Left ventricle myocardium inferior (tissue), 1 donor: Measurements from ENCODE around the gene SULT1A3. TPM values are rescaled to one million over a fixed set of nuclear protein-coding genes. Genes with fewer than 3 reads are reported as not detected.
"Not testable (repeated sequence)": the region's sequence is repeated elsewhere in the genome, so short reads cannot be mapped to it uniquely, and the experiment has no call there.

Source experiments
- DNase-seq: peaks from one replicate; pipeline ENCODE4 v3.0.0-alpha.2; 2020
- H3K27ac ChIP-seq: fragments of 200-600 bp; replicated peaks from 2 replicates; pipeline ENCODE4 v1.8.0; 2021
- H3K27me3 ChIP-seq: fragments of 200-600 bp; 2 replicates; pipeline ENCODE4 v1.8.0; 2021; ENCODE audit warnings: low read depth
- H3K36me3 ChIP-seq: fragments of 200-600 bp; 2 replicates; pipeline ENCODE4 v1.8.0; 2021
- H3K4me1 ChIP-seq: fragments of 200-600 bp; 2 replicates; pipeline ENCODE4 v1.8.0; 2021
- H3K4me3 ChIP-seq: fragments of 200-600 bp; 2 replicates; pipeline ENCODE4 v1.8.0; 2021; ENCODE audit warnings: mild to moderate bottlenecking, moderate library complexity
- H3K9me3 ChIP-seq: fragments of 200-600 bp; replicated peaks from 2 replicates; pipeline ENCODE4 v1.8.0; 2021
- intact Hi-C: fragments of 100-400 bp; cut with micrococcal nuclease; formaldehyde crosslinking; loops from one replicate; pipeline ENCODE4 v1.11.0; 2022
- total RNA-seq: library from RNA; stranded (reverse); fragmentation: NEBNext Ultra II Directional; extraction: Animal tissue kit (Norgen Biotek cat#: 25700); gene quantifications from one replicate; pipeline ENCODE4 v1.2.1, GENCODE V29; 2021
- TF ChIP-seq, protein P1 (sequence below): fragments of 200-600 bp; IDR thresholded peaks from 2 replicates; pipeline ENCODE4 v1.8.0; 2021; ENCODE audit warnings: antibody characterized with exemption, mild to moderate bottlenecking, borderline replicate concordance
- donor health status: DM: no; HTN: yes; CAD: no; lungs with severe emphysema.

SULT1A3 gene
- total RNA-seq, 1 donor from 2014 or later: 9.9 TPM

DNA sequence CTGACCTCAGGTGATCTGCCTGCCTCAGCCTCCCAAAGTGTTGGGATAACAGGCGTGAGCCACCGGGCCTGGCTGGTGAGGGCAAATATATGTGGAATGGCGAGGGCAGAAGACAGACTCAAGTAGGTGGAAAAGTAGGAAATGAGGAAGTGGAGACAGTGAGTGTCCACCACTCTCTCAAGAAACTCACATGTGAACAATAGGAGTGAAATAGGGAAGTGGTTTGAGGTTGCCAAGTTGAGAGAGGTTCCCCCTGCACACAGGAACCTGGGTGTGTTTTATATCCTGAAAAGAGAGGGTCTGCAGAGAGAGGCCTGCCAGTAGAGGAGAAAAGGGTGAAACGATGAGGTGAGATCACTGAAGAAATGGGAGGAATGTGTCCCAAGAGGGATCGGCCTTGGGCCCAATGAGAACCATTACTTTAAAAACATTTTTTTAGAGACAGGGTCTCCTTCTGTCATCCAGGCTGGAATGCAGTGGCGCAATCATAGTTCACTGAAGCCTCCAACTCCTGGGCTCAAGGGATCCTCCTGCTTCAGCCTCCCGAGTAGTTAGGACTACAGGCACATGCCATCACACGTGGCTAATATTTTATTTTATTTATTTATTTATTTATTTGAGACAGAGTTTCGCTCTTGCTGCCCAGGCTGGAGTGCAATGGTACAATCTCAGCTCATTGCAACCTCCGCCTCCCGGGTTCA lies 32.7 kb upstream of the SULT1A3 start:
- DNase-seq: no peak
- no peaks in the 10 kb centered on the region for H3K36me3 ChIP-seq
- no peaks in the 10 kb centered on the region for H3K4me1 ChIP-seq
- H3K4me3 ChIP-seq: no peak overlapping the region
- intact Hi-C loops: no loop called here
- no peak overlapping the region for H3K27ac ChIP-seq
- H3K9me3 ChIP-seq: no peaks in the 10 kb centered on the region
- H3K27me3 ChIP-seq: no peaks in the 10 kb centered on the region
- TF ChIP-seq, protein P1, sequence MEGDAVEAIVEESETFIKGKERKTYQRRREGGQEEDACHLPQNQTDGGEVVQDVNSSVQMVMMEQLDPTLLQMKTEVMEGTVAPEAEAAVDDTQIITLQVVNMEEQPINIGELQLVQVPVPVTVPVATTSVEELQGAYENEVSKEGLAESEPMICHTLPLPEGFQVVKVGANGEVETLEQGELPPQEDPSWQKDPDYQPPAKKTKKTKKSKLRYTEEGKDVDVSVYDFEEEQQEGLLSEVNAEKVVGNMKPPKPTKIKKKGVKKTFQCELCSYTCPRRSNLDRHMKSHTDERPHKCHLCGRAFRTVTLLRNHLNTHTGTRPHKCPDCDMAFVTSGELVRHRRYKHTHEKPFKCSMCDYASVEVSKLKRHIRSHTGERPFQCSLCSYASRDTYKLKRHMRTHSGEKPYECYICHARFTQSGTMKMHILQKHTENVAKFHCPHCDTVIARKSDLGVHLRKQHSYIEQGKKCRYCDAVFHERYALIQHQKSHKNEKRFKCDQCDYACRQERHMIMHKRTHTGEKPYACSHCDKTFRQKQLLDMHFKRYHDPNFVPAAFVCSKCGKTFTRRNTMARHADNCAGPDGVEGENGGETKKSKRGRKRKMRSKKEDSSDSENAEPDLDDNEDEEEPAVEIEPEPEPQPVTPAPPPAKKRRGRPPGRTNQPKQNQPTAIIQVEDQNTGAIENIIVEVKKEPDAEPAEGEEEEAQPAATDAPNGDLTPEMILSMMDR: no peak

DNA sequence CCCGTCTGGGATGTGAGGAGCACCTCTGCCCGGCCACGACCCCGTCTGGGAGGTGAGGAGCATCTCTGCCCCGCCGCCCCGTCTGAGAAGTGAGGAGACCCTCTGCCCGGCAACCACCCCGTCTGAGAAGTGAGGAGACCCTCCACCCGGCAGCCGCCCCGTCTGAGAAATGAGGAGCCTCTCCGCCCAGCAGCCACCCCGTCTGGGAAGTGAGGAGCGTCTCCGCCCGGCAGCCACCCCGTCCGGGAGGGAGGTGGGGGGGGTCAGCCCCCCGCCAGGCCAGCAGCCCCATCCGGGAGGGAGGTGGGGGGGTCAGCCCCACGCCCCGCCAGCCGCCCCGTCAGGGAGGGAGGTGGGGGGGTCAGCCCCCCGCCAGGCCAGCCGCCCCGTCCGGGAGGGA lies 30.3 kb upstream of the SULT1A3 start:
- H3K27ac ChIP-seq, H3K4me3 ChIP-seq, H3K36me3 ChIP-seq, H3K4me1 ChIP-seq, H3K9me3 ChIP-seq, intact Hi-C loops, H3K27me3 ChIP-seq, DNase-seq: not testable (repeated sequence)

DNA sequence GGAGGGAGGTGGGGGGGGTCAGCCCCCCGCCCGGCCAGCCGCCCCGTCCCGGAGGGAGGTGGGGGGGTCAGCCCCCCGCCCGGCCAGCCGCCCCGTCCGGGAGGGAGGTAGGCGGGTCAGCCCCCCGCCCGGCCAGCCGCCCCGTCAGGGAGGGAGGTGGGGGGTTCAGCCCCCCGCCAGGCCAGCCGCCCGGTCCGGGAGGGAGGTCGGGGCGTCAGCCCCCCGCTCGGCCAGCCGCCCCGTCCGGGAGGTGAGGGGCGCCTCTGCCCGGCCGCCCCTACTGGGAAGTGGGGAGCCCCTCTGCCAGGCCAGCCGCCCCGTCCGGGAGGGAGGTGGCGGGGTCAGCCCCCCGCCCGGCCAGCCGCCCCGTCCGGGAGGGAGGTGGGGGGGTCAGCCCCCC lies 29.6 kb upstream of the SULT1A3 start:
- H3K27ac ChIP-seq, H3K9me3 ChIP-seq, H3K36me3 ChIP-seq, DNase-seq, intact Hi-C loops, H3K4me1 ChIP-seq, H3K4me3 ChIP-seq, H3K27me3 ChIP-seq: not testable (repeated sequence)

DNA sequence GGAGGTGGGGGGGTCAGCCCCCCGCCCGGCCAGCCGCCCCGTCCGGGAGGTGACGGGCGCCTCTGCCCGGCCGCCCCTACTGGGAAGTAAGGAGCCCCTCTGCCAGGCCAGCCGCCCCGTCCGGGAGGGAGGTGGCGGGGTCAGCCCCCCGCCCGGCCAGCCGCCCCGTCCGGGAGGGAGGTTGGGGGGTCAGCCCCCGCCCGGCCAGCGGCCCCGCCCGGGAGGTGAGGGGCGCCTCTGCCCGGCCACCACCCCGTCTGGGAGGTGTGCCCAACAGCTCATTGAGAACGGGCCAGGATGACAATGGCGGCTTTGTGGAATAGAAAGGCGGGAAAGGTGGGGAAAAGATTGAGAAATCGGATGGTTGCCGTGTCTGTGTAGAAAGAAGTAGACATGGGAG lies 28.9 kb upstream of the SULT1A3 start:
- intact Hi-C loops, H3K27me3 ChIP-seq, H3K4me1 ChIP-seq, H3K9me3 ChIP-seq, DNase-seq, H3K27ac ChIP-seq, H3K36me3 ChIP-seq, H3K4me3 ChIP-seq: not testable (repeated sequence)

DNA sequence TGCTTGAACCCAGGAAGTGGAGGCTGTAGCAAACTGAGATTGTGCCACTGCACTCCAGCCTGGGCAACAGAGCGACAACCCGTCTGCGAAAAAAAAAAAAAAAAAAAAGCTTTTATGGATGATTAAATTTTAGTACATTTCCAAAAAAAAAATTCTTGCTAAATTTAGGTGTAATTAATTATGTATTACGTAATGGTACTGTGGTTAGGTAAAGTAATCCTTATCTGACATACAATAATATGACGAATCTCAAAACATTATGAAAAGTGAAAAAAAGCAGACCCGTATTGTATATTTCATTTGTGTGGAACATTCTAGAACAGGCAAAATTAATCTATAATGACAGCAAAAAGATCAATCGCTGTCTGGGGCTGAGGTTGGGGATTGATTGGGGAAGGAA lies 26.0 kb upstream of the SULT1A3 start:
- Histone ChIP-seq H3K27me3 (no peaks in the 10 kb centered on the region), H3K36me3 (no peaks in the 10 kb centered on the region), H3K27ac (no peak overlapping the region), H3K4me1 (no peaks in the 10 kb centered on the region), H3K4me3 (no peak overlapping the region), H3K9me3 (no peaks in the 10 kb centered on the region)
- TF ChIP-seq, protein P1: no peak
- DNase-seq: no peak
- intact Hi-C loops: no loop called here

DNA sequence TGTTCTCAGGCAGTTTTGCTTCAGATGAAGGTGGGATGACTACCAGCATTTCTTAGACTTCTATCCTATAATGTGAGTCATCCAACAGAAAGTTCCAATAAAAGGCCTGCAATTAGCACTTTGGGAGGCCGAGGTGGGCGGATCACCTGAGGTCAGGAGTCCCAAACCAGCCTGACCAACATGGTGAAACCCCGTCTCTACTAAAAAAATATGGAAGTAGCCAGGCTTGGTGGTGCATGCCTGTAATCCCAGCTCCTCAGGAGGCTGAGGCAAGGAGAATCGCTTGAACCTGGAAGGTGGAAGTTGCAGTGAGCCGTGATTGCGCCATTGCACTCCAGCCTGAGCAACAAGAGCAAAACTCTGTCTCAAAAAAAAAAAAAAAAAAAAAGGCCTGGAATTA lies 22.2 kb upstream of the SULT1A3 start:
- DNase-seq, H3K4me3 ChIP-seq, H3K4me1 ChIP-seq, H3K27me3 ChIP-seq, H3K9me3 ChIP-seq, intact Hi-C loops, H3K36me3 ChIP-seq, H3K27ac ChIP-seq: not testable (repeated sequence)

DNA sequence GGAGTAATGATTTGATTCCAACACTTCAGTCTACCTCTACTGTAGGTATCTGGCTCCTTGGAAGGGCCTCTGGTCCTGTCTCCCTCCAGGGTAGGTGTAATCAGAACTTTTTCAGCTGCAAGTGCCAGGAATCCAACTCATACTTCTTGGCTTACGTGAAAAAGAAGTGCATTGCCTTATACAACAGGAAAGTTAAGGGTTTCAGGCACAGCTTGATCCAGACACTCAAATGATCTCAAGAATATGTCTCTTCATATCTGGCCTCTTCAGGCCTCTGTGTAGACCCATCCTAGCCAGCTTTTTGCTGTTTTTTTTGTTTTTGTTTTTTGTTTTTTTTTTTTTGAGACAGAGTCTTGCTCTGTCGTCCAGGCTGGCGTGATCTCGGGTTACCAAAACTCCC lies 19.9 kb upstream of the SULT1A3 start:
- TF ChIP-seq, protein P1: no peak
- no peaks in the 10 kb centered on the region for H3K9me3 ChIP-seq
- H3K4me1 ChIP-seq: peaks cover 15% of the 10 kb centered on the region
- DNase-seq: no peak
- no peaks in the 10 kb centered on the region for H3K27me3 ChIP-seq
- no peaks in the 10 kb centered on the region for H3K36me3 ChIP-seq
- no peak overlapping the region for H3K4me3 ChIP-seq
- H3K27ac ChIP-seq: no peak overlapping the region
- intact Hi-C loops: no loop called here
